IMR-90 (cell line): ENCODE results near the gene ZBTB8A.

Experiments
- BHLHE40 ChIP-seq: fragments of 150-350 bp; IDR thresholded peaks from 2 replicates; pipeline ENCODE4 v1.6.1; 2016; ENCODE audit warnings: mild to moderate bottlenecking, low read depth, low read length
- CEBPB ChIP-seq: IDR thresholded peaks from 2 replicates; pipeline ENCODE4 v1.6.1; 2012; ENCODE audit warnings: low read depth, low read length, improper control_type of control experiment
- CTCF ChIP-seq: conservative IDR thresholded peaks from 2 replicates; pipeline ENCODE4 v1.5.1; 2012; ENCODE audit warnings: mild to moderate bottlenecking, low read depth, low read length, improper control_type of control experiment
- ELK1 ChIP-seq: fragments of 150-350 bp; IDR thresholded peaks from 2 replicates; pipeline ENCODE4 v1.6.1; 2016; ENCODE audit warnings: low read depth, mild to moderate bottlenecking, low read length, moderate library complexity, borderline replicate concordance
- FOS ChIP-seq: fragments of 150-350 bp; IDR thresholded peaks from 2 replicates; pipeline ENCODE4 v1.6.1; 2016; ENCODE audit warnings: low read depth, low read length
- MAZ ChIP-seq: IDR thresholded peaks from 2 replicates; pipeline ENCODE4 v1.6.1; 2012; ENCODE audit warnings: low read depth, mild to moderate bottlenecking, low read length, improper control_type of control experiment, moderate library complexity, borderline replicate concordance
- MXI1 ChIP-seq: IDR thresholded peaks from 2 replicates; pipeline ENCODE4 v1.6.1; 2012; ENCODE audit warnings: low read depth, mild to moderate bottlenecking, low read length, moderate library complexity, borderline replicate concordance
- POLR2A ChIP-seq: IDR thresholded peaks from 2 replicates; pipeline ENCODE4 v1.6.1; 2012; ENCODE audit warnings: mild to moderate bottlenecking, low read depth, low read length
- RAD21 ChIP-seq: IDR thresholded peaks from 2 replicates; pipeline ENCODE4 v1.6.1; 2012; ENCODE audit warnings: low read length, improper control_type of control experiment
- RCOR1 ChIP-seq: IDR thresholded peaks from 2 replicates; pipeline ENCODE4 v1.6.1; 2012; ENCODE audit warnings: mild to moderate bottlenecking, low read length, improper control_type of control experiment; ENCODE audit not compliant: insufficient replicate concordance
- RFX5 ChIP-seq: IDR thresholded peaks from 2 replicates; pipeline ENCODE4 v1.8.0; 2012; ENCODE audit warnings: low read depth, mild to moderate bottlenecking, low read length, moderate library complexity
- SMC3 ChIP-seq: fragments of 150-350 bp; IDR thresholded peaks from 2 replicates; pipeline ENCODE4 v1.6.1; 2016; ENCODE audit warnings: low read depth, mild to moderate bottlenecking, antibody characterized with exemption, low read length, moderate library complexity
- USF2 ChIP-seq: fragments of 150-350 bp; IDR thresholded peaks from 2 replicates; pipeline ENCODE4 v1.6.1; 2017; ENCODE audit warnings: mild to moderate bottlenecking, antibody characterized with exemption, low read length, low read depth

- TF ChIP-seq FOS, result no peak
- no peak for TF ChIP-seq CTCF
- no peak for TF ChIP-seq POLR2A
- no peak for TF ChIP-seq ELK1
- TF ChIP-seq RCOR1, result no peak
- no peak for TF ChIP-seq SMC3
- no peak for TF ChIP-seq CEBPB
- no peak for TF ChIP-seq MAZ
- no peak for TF ChIP-seq RAD21
- no peak for TF ChIP-seq BHLHE40
- TF ChIP-seq USF2, result no peak
- no peak for TF ChIP-seq MXI1
- TF ChIP-seq RFX5, result no peak
Measured at GRCh38 chr1:32605711-32606424, 66.6 kb downstream of the ZBTB8A start.
